Stimulated activated CD4-positive, alpha-beta T cell treated with anti-CD3 and anti-CD28 coated beads, Interleukin-2, amount 100 ng/mL, for 24 hours (primary cell): ENCODE data around the gene JAKMIP3.

Experiments used
- DNase-seq, 2 donors: peaks; one replicate each; pipeline ENCODE4 v3.0.0-alpha.2; 2020

The JAKMIP3 gene

GRCh38 chr10:132113766-132114365 is 48.1 kb downstream of the JAKMIP3 start:
- DNase-seq: no peak

GRCh38 chr10:132114953-132115520 is 49.3 kb downstream of the JAKMIP3 start:
- no peak for DNase-seq
